Skeletal muscle tissue (tissue), 4 donors: Measurements from ENCODE around the gene THEM4. TPM values are rescaled to one million over a fixed set of nuclear protein-coding genes. Genes with fewer than 3 reads are reported as not detected.

Source experiments
- H3K27ac ChIP-seq: one replicate; pipeline ENCODE4 v1.7.0; 2013; ENCODE audit warnings: mild to moderate bottlenecking, low read depth, low read length, inconsistent platforms
- H3K27me3 ChIP-seq, 3 donors: one replicate each; pipeline ENCODE4 v1.7.0; 2013; ENCODE audit warnings: low read length in 3 of 3; ENCODE audit not compliant: control insufficient read depth in 3 of 3, insufficient read depth in 3 of 3
- H3K36me3 ChIP-seq, 3 donors: one replicate each; pipeline ENCODE4 v1.7.0; 2013; ENCODE audit warnings: low read length in 3 of 3; ENCODE audit not compliant: control insufficient read depth in 3 of 3, insufficient read depth in 3 of 3
- H3K4me1 ChIP-seq, 3 donors: one replicate each; pipeline ENCODE4 v1.7.0; 2013; ENCODE audit warnings: low read length in 3 of 3, mild to moderate bottlenecking in 3 of 3; ENCODE audit not compliant: control insufficient read depth in 3 of 3, insufficient read depth in 3 of 3
- H3K4me3 ChIP-seq, 3 donors: one replicate each; pipeline ENCODE4 v1.7.0; 2013; ENCODE audit warnings: low read length in 3 of 3
- H3K9ac ChIP-seq, 3 donors: one replicate each; pipeline ENCODE4 v1.7.0; 2013; ENCODE audit warnings: low read length in 3 of 3, mild to moderate bottlenecking in 3 of 3, moderate library complexity in 2 of 3, low read depth in 1 of 3
- H3K9me3 ChIP-seq, 3 donors: one replicate each; pipeline ENCODE4 v1.7.0; 2013; ENCODE audit warnings: low read length in 3 of 3; ENCODE audit not compliant: control insufficient read depth in 3 of 3
- total RNA-seq: library from RNA; depleted of rRNA; stranded (reverse); fragments of >200 nt; gene quantifications from one replicate; pipeline ENCODE4 v1.2.3, GENCODE V29; 2014
- donor health status: Osteomylitis.

The THEM4 gene
- total RNA-seq, 1 donor from 2014 or later: 8.4 TPM

DNA sequence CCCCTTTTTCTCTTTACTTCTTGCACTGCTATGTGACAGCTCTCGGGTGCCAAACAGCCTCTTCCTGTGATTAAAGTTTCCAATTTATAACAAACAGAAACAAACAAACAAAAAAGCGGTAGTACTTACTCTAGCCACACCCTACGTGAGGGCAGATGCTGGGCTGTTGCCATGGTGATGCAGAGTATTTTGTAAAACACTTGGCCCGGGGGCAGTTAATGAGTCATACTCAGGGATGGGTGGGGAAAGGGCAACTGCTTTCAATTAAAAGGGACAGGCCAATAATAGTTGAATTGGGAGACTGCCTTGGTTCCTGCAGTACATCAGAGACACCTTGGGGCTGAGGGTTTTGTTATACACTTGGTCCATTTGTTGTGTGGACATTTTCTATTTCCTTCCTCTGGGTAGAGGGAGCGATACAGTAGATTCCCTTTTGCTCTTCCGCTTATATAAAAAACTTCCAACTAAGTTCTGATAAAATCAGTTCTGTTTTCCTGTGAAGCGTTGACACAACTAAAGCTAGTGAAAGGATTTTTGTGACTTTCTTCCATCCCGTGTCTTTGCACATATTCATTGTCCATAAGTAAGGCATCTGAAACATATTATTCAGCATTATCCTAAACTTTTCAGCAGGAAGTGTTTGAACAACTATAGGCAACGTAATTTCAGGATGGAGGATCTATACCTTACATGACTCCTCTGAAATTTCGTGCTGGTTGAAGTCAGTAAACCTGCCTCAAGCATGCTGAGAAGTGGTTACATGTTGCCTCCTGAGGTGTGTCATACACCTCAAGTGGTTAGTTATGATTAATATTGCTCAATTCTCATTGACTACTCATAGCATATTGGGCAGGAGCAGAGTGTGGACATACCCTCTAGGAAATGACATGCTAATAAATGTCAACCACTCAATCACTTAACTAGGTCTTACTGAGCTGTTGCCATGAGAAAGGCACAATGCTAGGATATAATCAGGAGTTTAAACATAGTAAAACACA is 36.7 kb upstream of the THEM4 start:
- H3K4me3 ChIP-seq: no peak overlapping the region
- H3K27me3 ChIP-seq: no peaks in the 10 kb centered on the region
- peak overlapping the region; percentile 72 for H3K27ac ChIP-seq
- H3K36me3 ChIP-seq: no peaks in the 10 kb centered on the region
- H3K9me3 ChIP-seq: no peaks in the 10 kb centered on the region
- no peak overlapping the region for H3K9ac ChIP-seq
- peaks cover 7 to 24% (median 19%) of the 10 kb centered on the region in 3 donors for H3K4me1 ChIP-seq

DNA sequence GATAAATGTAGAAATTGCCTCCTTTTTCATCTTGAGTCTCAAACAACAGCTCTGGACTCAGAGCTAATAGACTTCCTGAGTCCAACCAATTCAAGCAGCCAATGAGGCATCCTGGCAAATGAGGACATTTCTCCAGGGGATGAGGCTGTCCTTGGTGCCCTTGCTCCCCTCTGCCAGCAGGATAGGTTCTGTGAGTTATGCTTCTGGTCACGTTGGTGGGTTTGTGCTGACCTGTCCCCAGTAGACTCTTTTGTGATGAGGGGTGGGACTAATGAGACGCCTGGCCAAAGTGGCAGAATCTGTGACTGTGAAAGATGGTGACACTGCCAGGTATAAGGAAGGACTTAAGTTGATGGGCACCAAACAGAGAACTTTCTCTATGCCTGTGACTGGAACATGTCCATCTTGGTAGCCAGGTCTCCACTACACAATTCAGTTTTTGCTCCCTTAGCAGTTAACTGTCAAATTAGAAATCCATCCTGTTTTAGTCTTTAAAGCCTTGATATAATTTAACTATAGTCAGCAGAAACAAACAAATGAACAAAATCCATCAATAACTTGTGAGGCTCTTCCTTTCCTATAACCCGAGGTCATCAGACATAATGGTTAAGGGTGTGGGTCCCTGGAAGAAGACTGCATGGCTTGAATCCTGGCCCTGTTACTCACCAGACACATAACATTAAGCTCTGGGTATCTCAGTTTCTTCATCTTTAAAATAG is 35.7 kb upstream of the THEM4 start:
- H3K9me3 ChIP-seq: no peaks in the 10 kb centered on the region
- no peak overlapping the region for H3K9ac ChIP-seq
- H3K4me1 ChIP-seq: peaks cover 7 to 24% (median 19%) of the 10 kb centered on the region in 3 donors
- peak overlapping the region; percentile 72 for H3K27ac ChIP-seq
- H3K27me3 ChIP-seq: no peaks in the 10 kb centered on the region
- H3K4me3 ChIP-seq: no peak overlapping the region
- no peaks in the 10 kb centered on the region for H3K36me3 ChIP-seq

DNA sequence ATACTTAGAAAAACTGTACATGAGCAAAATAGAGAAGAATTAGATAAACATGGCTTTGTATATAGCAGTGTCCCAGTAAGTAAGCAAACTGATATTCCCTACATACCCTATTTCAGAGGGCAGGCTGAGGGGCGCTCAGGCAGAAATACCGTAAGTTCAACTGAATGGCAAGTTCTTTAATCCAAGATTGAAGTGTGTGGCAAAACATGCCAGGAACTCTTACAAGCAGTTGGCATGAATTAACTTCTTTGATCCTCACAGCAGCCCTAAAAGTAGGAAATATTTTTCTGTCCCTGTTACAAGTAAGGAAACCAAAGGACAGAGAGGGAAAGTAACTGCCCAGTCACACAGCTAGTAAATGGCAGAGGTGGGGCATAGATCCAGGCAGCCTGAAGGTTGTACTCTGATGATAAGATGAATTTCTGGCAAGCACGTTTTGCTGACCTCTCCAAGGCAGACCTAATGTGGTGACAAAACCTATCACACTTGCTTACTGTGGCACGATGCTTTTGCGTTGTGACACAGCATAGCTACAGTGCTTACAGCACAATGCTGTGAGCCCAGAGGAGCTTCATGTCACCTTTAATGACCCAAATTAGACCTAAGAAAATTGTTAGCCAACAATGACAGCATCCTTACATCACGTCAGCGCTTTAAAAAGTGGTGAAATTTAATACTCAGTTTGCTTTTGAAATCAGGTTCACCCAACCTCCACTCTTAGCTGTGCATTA is 35.0 kb upstream of the THEM4 start:
- Histone ChIP-seq H3K4me3 (no peak overlapping the region), H3K4me1 (peaks cover 7 to 24% (median 19%) of the 10 kb centered on the region in 3 donors), H3K9me3 (no peaks in the 10 kb centered on the region), H3K27me3 (no peaks in the 10 kb centered on the region), H3K27ac (peak overlapping the region; percentile 72), H3K9ac (no peak overlapping the region), H3K36me3 (no peaks in the 10 kb centered on the region)

DNA sequence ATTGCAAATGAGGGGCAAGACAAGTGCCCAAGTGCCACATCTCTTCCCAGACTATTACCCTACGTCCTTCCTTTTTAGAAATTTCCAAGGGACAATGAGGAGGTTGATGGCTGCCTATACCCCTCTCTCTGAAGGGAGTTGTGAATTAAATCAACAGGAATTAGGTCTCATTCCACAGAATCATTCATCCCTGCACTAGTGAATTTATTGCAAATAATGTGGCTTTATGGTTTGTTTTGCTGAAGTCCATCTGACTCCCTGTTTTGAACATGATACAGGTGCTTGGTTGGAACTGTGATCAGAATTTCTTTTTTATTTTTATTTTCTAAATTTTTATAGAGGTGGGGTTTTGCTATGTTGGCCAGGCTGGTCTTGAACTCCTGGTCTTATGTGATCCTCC is 34.3 kb upstream of the THEM4 start:
- no peak overlapping the region for H3K27ac ChIP-seq
- H3K4me3 ChIP-seq: no peak overlapping the region
- no peaks in the 10 kb centered on the region for H3K9me3 ChIP-seq
- H3K9ac ChIP-seq: no peak overlapping the region
- peaks cover 7 to 24% (median 19%) of the 10 kb centered on the region in 3 donors for H3K4me1 ChIP-seq
- no peaks in the 10 kb centered on the region for H3K36me3 ChIP-seq
- H3K27me3 ChIP-seq: no peaks in the 10 kb centered on the region

DNA sequence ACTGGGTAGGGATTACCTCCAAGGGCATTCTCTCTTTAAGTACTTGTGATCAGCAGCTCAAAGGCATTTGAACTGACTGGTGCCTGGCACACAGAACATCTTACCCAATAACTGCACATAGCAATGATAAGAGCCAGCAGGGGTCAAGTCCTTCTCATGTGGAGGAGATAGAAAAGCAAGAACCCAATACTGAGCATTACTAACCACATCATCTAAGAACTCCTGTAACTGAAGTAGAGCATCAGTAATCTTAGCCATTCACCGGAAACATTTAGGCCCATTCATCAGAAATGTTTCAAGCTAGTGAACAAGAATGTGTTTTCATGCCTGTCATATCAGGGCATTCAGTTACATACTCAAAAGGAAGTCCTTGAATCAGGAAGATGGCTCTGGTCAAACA is 33.6 kb upstream of the THEM4 start:
- Histone ChIP-seq H3K27ac (no peak overlapping the region), H3K36me3 (no peaks in the 10 kb centered on the region), H3K4me3 (no peak overlapping the region), H3K9me3 (no peaks in the 10 kb centered on the region), H3K27me3 (no peaks in the 10 kb centered on the region), H3K9ac (no peak overlapping the region), H3K4me1 (peaks cover 7 to 24% (median 19%) of the 10 kb centered on the region in 3 donors)

DNA sequence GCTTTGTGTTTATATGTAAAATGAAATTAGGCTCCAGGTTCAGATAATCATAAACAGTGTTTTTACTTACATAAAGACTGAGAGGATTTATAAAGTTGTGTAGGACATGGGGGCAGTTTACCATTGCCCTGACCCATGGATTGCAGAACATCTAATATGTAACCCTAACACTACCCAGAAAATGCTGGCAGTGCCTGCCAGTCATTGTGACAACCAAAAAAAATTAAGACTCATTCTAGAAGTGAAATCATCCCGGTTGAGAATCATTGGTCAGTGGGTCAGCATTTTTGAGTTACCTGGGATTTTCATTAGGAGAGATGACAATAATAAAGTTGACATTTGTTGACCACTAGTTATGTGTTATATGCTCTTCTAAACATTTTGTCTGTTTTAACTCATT is 31.2 kb upstream of the THEM4 start:
- Histone ChIP-seq H3K9ac (no peak overlapping the region), H3K36me3 (no peaks in the 10 kb centered on the region), H3K27ac (peak overlapping the region; percentile 50), H3K4me3 (no peak overlapping the region), H3K4me1 (peaks cover 0 to 20% (median 18%) of the 10 kb centered on the region in 3 donors), H3K9me3 (no peaks in the 10 kb centered on the region), H3K27me3 (no peaks in the 10 kb centered on the region)

DNA sequence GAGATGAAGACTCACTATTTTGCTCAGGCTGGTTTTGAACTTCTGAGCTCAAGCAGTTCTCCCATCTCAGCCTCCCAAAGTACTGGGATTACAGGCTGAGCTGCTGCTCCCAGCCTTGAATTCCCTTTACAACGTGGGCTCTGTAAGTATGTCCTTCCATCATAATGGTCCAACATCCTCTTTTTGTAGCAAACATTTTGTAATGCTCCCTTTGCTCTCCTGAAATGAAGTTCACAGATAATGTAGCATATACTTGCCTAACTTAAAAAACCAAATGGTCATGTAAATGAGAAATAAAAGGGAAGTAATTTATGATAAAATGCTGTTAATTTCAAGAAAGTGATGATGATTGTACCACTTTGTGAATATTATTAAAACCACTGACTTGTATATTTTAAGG is 30.5 kb upstream of the THEM4 start:
- Histone ChIP-seq H3K27me3 (no peaks in the 10 kb centered on the region), H3K36me3 (no peaks in the 10 kb centered on the region)

DNA sequence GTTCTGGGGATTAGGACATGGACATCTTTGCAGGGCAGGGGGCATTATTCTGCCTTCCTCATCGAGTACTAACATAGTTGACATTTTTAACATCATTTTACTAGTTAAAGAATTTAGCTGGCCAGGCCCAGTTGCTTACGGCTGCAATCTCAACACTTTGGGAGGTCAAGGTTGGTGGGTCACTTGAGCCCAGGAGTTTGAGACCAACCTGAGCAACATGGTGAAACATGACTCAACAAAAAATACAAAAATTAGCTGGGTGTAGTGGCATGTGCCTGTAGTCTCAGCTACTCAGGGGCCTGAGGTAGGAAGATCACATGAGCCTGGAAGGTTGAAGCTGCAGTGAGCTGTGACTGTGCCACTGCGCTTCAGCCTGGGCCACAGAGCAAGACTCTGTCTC is 29.8 kb upstream of the THEM4 start:
- Histone ChIP-seq H3K4me3 (no peak overlapping the region), H3K27me3 (no peaks in the 10 kb centered on the region), H3K9ac (no peak overlapping the region), H3K4me1 (peaks cover 0 to 10% (median 4%) of the 10 kb centered on the region in 3 donors), H3K36me3 (no peaks in the 10 kb centered on the region), H3K27ac (no peak overlapping the region), H3K9me3 (no peaks in the 10 kb centered on the region)

More for the DNA sequence above, 30.5 kb upstream of the THEM4 start:
- Histone ChIP-seq H3K4me1 (peaks cover 0 to 16% (median 11%) of the 10 kb centered on the region in 3 donors), H3K9ac (no peak overlapping the region), H3K4me3 (no peak overlapping the region), H3K27ac (no peak overlapping the region), H3K9me3 (no peaks in the 10 kb centered on the region)

DNA sequence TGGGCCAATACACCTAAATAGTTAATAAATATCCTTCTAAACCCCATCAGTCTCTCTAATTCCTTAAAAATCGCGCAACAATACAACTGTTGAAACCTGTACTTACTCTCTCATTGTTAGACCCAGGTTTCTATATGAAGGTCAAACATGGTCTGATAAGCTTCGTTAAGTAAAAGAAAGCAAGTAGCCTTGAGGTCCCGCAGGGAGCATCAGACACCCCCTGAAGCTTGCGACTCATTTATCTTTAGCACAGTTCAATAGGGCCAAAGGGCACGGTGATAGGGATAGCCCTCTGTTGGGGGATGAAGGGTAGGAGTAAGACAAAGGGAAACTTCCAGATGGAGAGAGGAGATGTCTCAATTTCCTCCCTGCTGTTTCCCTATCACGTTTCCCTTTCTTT is 27.3 kb upstream of the THEM4 start:
- H3K27me3 ChIP-seq: no peaks in the 10 kb centered on the region
- H3K27ac ChIP-seq: no peak overlapping the region
- H3K36me3 ChIP-seq: no peaks in the 10 kb centered on the region
- H3K4me1 ChIP-seq: peaks cover 0 to 7% (median 3%) of the 10 kb centered on the region in 3 donors
- no peak overlapping the region for H3K4me3 ChIP-seq
- H3K9ac ChIP-seq: no peak overlapping the region
- H3K9me3 ChIP-seq: no peaks in the 10 kb centered on the region
